Smooth muscle cell (in vitro differentiated cells): ENCODE measurements around the gene BANP. TPM values are rescaled to one million over a fixed set of nuclear protein-coding genes. Genes with fewer than 3 reads are reported as not detected.

Source experiments
- DNase-seq: peaks from one replicate; lab custom pipeline; 2025; ENCODE audit not compliant: unreplicated experiment; lab: John Stamatoyannopoulos, UW
- H2AFZ ChIP-seq: fragments of 200-600 bp; sonication (generic); 2 replicates; pipeline ENCODE4 v1.6.0; 2016; ENCODE audit warnings: antibody characterized with exemption, low read depth, mild to moderate bottlenecking
- H3F3A ChIP-seq: fragments of 200-600 bp; sonication (generic); 2 replicates; pipeline ENCODE4 v1.6.0; 2017; ENCODE audit warnings: antibody characterized with exemption, low read depth
- H3K27ac ChIP-seq: fragments of 200-600 bp; sonication (generic); 2 replicates; pipeline ENCODE4 v1.5.1; 2016; ENCODE audit warnings: low read depth, mild to moderate bottlenecking
- H3K27me3 ChIP-seq: fragments of 200-600 bp; sonication (generic); 2 replicates; pipeline ENCODE4 v1.6.1; 2016; ENCODE audit warnings: low read depth, mild to moderate bottlenecking
- H3K36me3 ChIP-seq: fragments of 200-600 bp; sonication (generic); 2 replicates; pipeline ENCODE4 v1.5.1; 2016; ENCODE audit warnings: low read depth
- H3K4me1 ChIP-seq: fragments of 200-600 bp; sonication (generic); 2 replicates; pipeline ENCODE4 v1.5.1; 2016; ENCODE audit warnings: low read depth
- H3K4me2 ChIP-seq: fragments of 200-600 bp; sonication (generic); 2 replicates; pipeline ENCODE4 v1.6.0; 2016; ENCODE audit warnings: mild to moderate bottlenecking
- H3K4me3 ChIP-seq: fragments of 200-600 bp; sonication (generic); 2 replicates; pipeline ENCODE4 v1.5.1; 2016; ENCODE audit warnings: mild to moderate bottlenecking
- H3K79me2 ChIP-seq: fragments of 200-600 bp; sonication (generic); 2 replicates; pipeline ENCODE4 v1.6.0; 2016; ENCODE audit warnings: low read depth, mild to moderate bottlenecking
- H3K9ac ChIP-seq: fragments of 200-600 bp; sonication (generic); 2 replicates; pipeline ENCODE4 v1.6.0; 2016; ENCODE audit warnings: low read depth
- H3K9me3 ChIP-seq: fragments of 200-600 bp; sonication (generic); replicated peaks from 2 replicates; pipeline ENCODE4 v1.5.1; 2016; ENCODE audit warnings: low read depth
- H4K20me1 ChIP-seq: fragments of 200-600 bp; sonication (generic); 2 replicates; pipeline ENCODE4 v1.6.0; 2016; ENCODE audit warnings: low read depth
- WGBS: methylation state at CpG from one replicate; pipeline ENCODE4 v1.1.7; 2016; ENCODE audit warnings: low lambda C conversion rate; 5-methylcytosine and 5-hydroxymethylcytosine counted together
- polyA plus RNA-seq: library from polyadenylated mRNA; unstranded; fragments of >200 nt; fragmentation: Nextera tagmentation; extraction: Ambion mirVana; gene quantifications from 2 replicates; pipeline ENCODE4 v1.2.1, GENCODE V29; 2016
- total RNA-seq: library from RNA; depleted of rRNA; stranded (reverse); fragments of >200 nt; gene quantifications from 2 replicates; pipeline ENCODE4 v1.2.3, GENCODE V29; 2014
- TF ChIP-seq, protein P1 (sequence below): fragments of 200-600 bp; sonication (generic); IDR thresholded peaks from 2 replicates; pipeline ENCODE4 v1.5.1; 2017; ENCODE audit warnings: borderline replicate concordance, mild to moderate bottlenecking, antibody characterized with exemption; ENCODE audit not compliant: insufficient read depth, poor library complexity, severe bottlenecking

The BANP gene
- total and polyA plus RNA-seq, 2 experiments from 2014 or later, result 11.5 to 19.5 TPM

DNA sequence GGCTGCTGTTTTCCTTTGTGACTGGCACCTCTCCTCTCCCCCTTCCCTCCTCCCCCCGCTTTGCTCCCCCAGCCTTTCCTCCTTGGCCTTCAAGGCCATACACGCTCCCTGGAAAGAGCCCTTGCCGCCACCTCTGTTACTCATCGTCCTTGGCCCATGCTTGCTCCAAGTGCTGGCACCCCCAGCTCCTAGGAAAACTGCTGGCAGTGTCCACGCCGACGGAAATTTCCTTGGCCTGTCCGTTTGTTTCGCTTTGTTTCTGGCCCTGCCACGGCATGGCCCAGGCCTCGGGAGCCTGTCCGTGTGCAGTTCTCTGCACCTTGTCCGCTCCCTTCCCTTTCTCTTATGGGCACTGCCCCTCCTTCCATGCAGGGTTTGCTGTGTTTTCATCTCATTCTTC is 32.9 kb upstream of the BANP start:
- no peaks in the 10 kb centered on the region for H3K4me1 ChIP-seq
- H2AFZ ChIP-seq, result no peak overlapping the region
- no peaks in the 10 kb centered on the region for H3K36me3 ChIP-seq
- WGBS, result 92% methylated on average over 11 of the region's 13 CpGs
- no peak overlapping the region for H3K4me2 ChIP-seq
- TF ChIP-seq, protein P1, sequence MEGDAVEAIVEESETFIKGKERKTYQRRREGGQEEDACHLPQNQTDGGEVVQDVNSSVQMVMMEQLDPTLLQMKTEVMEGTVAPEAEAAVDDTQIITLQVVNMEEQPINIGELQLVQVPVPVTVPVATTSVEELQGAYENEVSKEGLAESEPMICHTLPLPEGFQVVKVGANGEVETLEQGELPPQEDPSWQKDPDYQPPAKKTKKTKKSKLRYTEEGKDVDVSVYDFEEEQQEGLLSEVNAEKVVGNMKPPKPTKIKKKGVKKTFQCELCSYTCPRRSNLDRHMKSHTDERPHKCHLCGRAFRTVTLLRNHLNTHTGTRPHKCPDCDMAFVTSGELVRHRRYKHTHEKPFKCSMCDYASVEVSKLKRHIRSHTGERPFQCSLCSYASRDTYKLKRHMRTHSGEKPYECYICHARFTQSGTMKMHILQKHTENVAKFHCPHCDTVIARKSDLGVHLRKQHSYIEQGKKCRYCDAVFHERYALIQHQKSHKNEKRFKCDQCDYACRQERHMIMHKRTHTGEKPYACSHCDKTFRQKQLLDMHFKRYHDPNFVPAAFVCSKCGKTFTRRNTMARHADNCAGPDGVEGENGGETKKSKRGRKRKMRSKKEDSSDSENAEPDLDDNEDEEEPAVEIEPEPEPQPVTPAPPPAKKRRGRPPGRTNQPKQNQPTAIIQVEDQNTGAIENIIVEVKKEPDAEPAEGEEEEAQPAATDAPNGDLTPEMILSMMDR, result no peak
- DNase-seq, result no peak
- no peaks in the 10 kb centered on the region for H3K79me2 ChIP-seq
- no peak overlapping the region for H3K4me3 ChIP-seq
- H3K27ac ChIP-seq, result no peak overlapping the region
- no peaks in the 10 kb centered on the region for H3K9me3 ChIP-seq
- no peaks in the 10 kb centered on the region for H3K27me3 ChIP-seq
- no peaks in the 10 kb centered on the region for H4K20me1 ChIP-seq
- H3F3A ChIP-seq, result no peaks in the 10 kb centered on the region
- no peak overlapping the region for H3K9ac ChIP-seq

GRCh38 chr16:87918866-87919680 is 32.2 kb upstream of the BANP start:
- Histone ChIP-seq H4K20me1 (no peaks in the 10 kb centered on the region), H3K79me2 (no peaks in the 10 kb centered on the region), H3K4me2 (no peak overlapping the region), H3K9ac (no peak overlapping the region), H3K27me3 (no peaks in the 10 kb centered on the region), H3K36me3 (no peaks in the 10 kb centered on the region), H3K4me3 (no peak overlapping the region), H3K9me3 (no peaks in the 10 kb centered on the region), H2AFZ (no peak overlapping the region), H3F3A (no peaks in the 10 kb centered on the region), H3K27ac (no peak overlapping the region), H3K4me1 (no peaks in the 10 kb centered on the region)
- TF ChIP-seq, protein P1, result no peak
- DNase-seq, result no peak
- WGBS, result 90% methylated on average over 37 of the region's 37 CpGs

- Histone ChIP-seq H3K9ac (no peak overlapping the region), H3K27me3 (no peaks in the 10 kb centered on the region), H3K4me2 (no peak overlapping the region), H4K20me1 (no peaks in the 10 kb centered on the region), H3K9me3 (no peaks in the 10 kb centered on the region), H3K36me3 (no peaks in the 10 kb centered on the region), H3K4me3 (no peak overlapping the region), H3K27ac (no peak overlapping the region), H2AFZ (no peak overlapping the region), H3F3A (no peaks in the 10 kb centered on the region), H3K79me2 (no peaks in the 10 kb centered on the region), H3K4me1 (no peaks in the 10 kb centered on the region)
- 83% methylated on average over 10 of the region's 10 CpGs for WGBS
- TF ChIP-seq, protein P1, result no peak
- no peak for DNase-seq
Observed at GRCh38 chr16:87919681-87919994, 31.6 kb upstream of the BANP start.

DNA sequence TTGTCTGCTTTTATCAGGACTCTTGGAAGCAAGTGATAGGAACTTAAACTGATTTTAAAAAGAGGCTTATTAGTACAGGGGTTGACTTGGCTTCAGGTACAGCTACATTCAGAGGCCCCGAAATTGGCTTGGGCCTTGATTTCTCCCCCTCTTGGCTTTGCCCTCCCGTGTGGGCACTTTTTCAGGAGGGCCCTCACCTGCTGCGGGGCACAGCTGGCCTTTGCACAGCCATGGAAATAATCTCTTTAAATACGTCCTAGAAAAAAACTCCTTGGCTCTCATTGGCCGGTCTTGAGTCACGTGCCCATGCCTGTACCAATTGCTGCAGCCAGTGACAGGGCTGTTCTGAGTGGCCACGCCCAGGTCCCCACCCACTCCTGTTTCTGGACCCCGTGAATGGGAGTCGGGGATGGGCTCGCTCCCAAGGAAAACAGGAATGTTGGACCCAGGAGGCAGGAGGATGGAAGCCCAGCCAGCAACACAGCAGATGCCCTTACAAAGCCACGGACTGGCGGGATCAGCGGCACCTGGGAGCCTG is 29.9 kb upstream of the BANP start:
- Histone ChIP-seq H3K4me3 (no peak overlapping the region), H3K27ac (no peak overlapping the region), H3K36me3 (no peaks in the 10 kb centered on the region), H3K9ac (no peak overlapping the region), H3F3A (no peaks in the 10 kb centered on the region), H2AFZ (no peak overlapping the region), H3K4me2 (no peak overlapping the region), H4K20me1 (no peaks in the 10 kb centered on the region), H3K27me3 (no peaks in the 10 kb centered on the region), H3K4me1 (no peaks in the 10 kb centered on the region), H3K79me2 (no peaks in the 10 kb centered on the region), H3K9me3 (no peaks in the 10 kb centered on the region)
- no peak for DNase-seq
- WGBS, result 91% methylated on average over 13 of the region's 13 CpGs
- TF ChIP-seq, protein P1, result no peak
